Esophagus muscularis mucosa (tissue), 4 donors: ENCODE data around the gene CFAP74. TPM values are rescaled to one million over a fixed set of nuclear protein-coding genes. Genes with fewer than 3 reads are reported as not detected.

Experiments
- DNase-seq: peaks from one replicate; pipeline ENCODE4 v3.0.0-alpha.2; 2017; ENCODE audit errors: extremely low spot score
- H3K27ac ChIP-seq, 4 donors: fragments of 200-600 bp; sonication (generic); replicated peaks in 1 of 4; 1 replicate in 3 of 4; 2 replicates in 1 of 4; pipeline ENCODE4 v1.5.1; 2016 to 2019; ENCODE audit warnings: mild to moderate bottlenecking in 1 of 4
- H3K27me3 ChIP-seq, 4 donors: fragments of 200-600 bp; sonication (generic); one replicate each; pipeline versions ENCODE4 v1.5.1 to v1.6.0; 2016 to 2019
- H3K36me3 ChIP-seq, 4 donors: fragments of 200-600 bp; sonication (generic); one replicate each; pipeline ENCODE4 v1.5.1; 2016 to 2019
- H3K4me1 ChIP-seq, 4 donors: fragments of 200-600 bp; sonication (generic); one replicate each; pipeline ENCODE4 v1.5.1; 2016 to 2019
- H3K4me3 ChIP-seq, 4 donors: fragments of 200-600 bp; sonication (generic); 1 replicate in 2 of 4; 2 replicates in 2 of 4; pipeline ENCODE4 v1.5.1; 2016 to 2019; ENCODE audit warnings: mild to moderate bottlenecking in 4 of 4, moderate library complexity in 1 of 4
- H3K9me3 ChIP-seq, 4 donors: fragments of 200-600 bp; sonication (generic); 1 replicate in 3 of 4; 2 replicates in 1 of 4; pipeline ENCODE4 v1.5.1; 2016 to 2019
- CTCF ChIP-seq, 3 experiments: fragments of 200-600 bp in 2 of 3; fragments of 450-650 bp in 1 of 3; sonication (generic) in 2 of 3; IDR thresholded peaks; one replicate each; pipeline ENCODE4 v1.5.1; 2017 to 2019; ENCODE audit warnings: antibody characterized with exemption in 3 of 3, mild to moderate bottlenecking in 2 of 3, moderate library complexity in 1 of 3
- EP300 ChIP-seq: sonication (generic); formaldehyde crosslinking; IDR thresholded peaks from one replicate; pipeline ENCODE4 v1.6.1; 2017; ENCODE audit warnings: antibody characterized with exemption
- POLR2A ChIP-seq: fragments of 450-650 bp; IDR thresholded peaks from one replicate; pipeline ENCODE4 v1.6.1; 2017; ENCODE audit warnings: antibody characterized with exemption, moderate library complexity, mild to moderate bottlenecking, low read depth
- POLR2AphosphoS5 ChIP-seq, 2 donors: sonication (generic); formaldehyde crosslinking; IDR thresholded peaks; one replicate each; pipeline ENCODE4 v1.6.1; 2017; ENCODE audit warnings: antibody characterized with exemption in 2 of 2
- WGBS: methylation state at CpG from one replicate; pipeline ENCODE4 v1.1.5; 2018; 5-methylcytosine and 5-hydroxymethylcytosine counted together
- intact Hi-C: fragments of 100-400 bp; cut with DNase I; formaldehyde crosslinking; loops from one replicate; pipeline ENCODE4 v1.15.1; 2023
- total RNA-seq, 4 donors: library from RNA; depleted of rRNA; stranded (reverse); fragments of >200 nt; gene quantifications; one replicate each; pipeline versions ENCODE4 v1.1.0 to v1.2.1, GENCODE V29; 2016

CFAP74 gene
- total RNA-seq, 4 donors from 2014 or later: not detected

GRCh38 chr1:1956586-1957532 is 46.7 kb downstream of the CFAP74 start:
- TF ChIP-seq POLR2AphosphoS5 (IDR thresholded peaks at IDR 0.05) (no peak), POLR2A (no peak), EP300 (no peak), CTCF (IDR thresholded peaks at IDR 0.05) (no peak)
- Histone ChIP-seq H3K36me3 (no peaks in the 10 kb centered on the region), H3K4me1 (peaks cover 0 to 15% (median 9%) of the 10 kb centered on the region in 4 donors), H3K9me3 (no peaks in the 10 kb centered on the region), H3K27me3 (peaks cover 0 to 72% (median 13%) of the 10 kb centered on the region in 4 donors), H3K27ac (no peak overlapping the region), H3K4me3 (no peak overlapping the region)
- DNase-seq: no peak
- 95% methylated on average over 22 of the region's 38 CpGs for WGBS
- intact Hi-C loops: loop anchor here (5.0 kb wide), 1 partner anchor 90 kb away; no protein-coding TSS in a partner anchor

- intact Hi-C loops: loop anchor here (5.0 kb wide), 1 partner anchor 91 kb away; no protein-coding TSS in a partner anchor
- Histone ChIP-seq H3K27ac (no peak overlapping the region), H3K4me1 (peaks cover 0 to 15% (median 9%) of the 10 kb centered on the region in 4 donors), H3K4me3 (no peak overlapping the region), H3K36me3 (no peaks in the 10 kb centered on the region), H3K9me3 (no peaks in the 10 kb centered on the region), H3K27me3 (peaks cover 0 to 68% (median 13%) of the 10 kb centered on the region in 4 donors)
- DNase-seq: no peak
- TF ChIP-seq POLR2AphosphoS5 (IDR thresholded peaks at IDR 0.05): no peak
- TF ChIP-seq EP300: no peak
- no peak for TF ChIP-seq POLR2A
- WGBS: 78% methylated on average over 5 of the region's 7 CpGs
These were observed 47.5 kb downstream of the CFAP74 start for GRCh38 chr1:1956101-1956500.

GRCh38 chr1:1955621-1956094 is 47.9 kb downstream of the CFAP74 start:
- H3K27me3 ChIP-seq: peaks cover 0 to 63% (median 13%) of the 10 kb centered on the region in 4 donors
- no peaks in the 10 kb centered on the region for H3K9me3 ChIP-seq
- peaks cover 0 to 13% (median 9%) of the 10 kb centered on the region in 4 donors for H3K4me1 ChIP-seq
- no peak for DNase-seq
- WGBS: 70% methylated on average over 8 of the region's 14 CpGs
- H3K4me3 ChIP-seq: no peak overlapping the region
- no peaks in the 10 kb centered on the region for H3K36me3 ChIP-seq
- no peak overlapping the region for H3K27ac ChIP-seq
- TF ChIP-seq POLR2A (no peak), CTCF (IDR thresholded peaks at IDR 0.05) (no peak), POLR2AphosphoS5 (IDR thresholded peaks at IDR 0.05) (no peak), EP300 (no peak)
- intact Hi-C loops: loop anchor here (5.0 kb wide), 1 partner anchor 92 kb away; no protein-coding TSS in a partner anchor

GRCh38 chr1:1954831-1955441 is 48.6 kb downstream of the CFAP74 start:
- Histone ChIP-seq H3K4me3 (no peak overlapping the region), H3K4me1 (peaks cover 0 to 6% (median 6%) of the 10 kb centered on the region in 4 donors), H3K27me3 (peaks cover 0 to 59% (median 9%) of the 10 kb centered on the region in 4 donors), H3K9me3 (no peaks in the 10 kb centered on the region), H3K36me3 (no peaks in the 10 kb centered on the region), H3K27ac (no peak overlapping the region)
- WGBS: 90% methylated on average over 41 of the region's 46 CpGs
- intact Hi-C loops: loop anchor here (5.0 kb wide), 1 partner anchor 92 kb away; no protein-coding TSS in a partner anchor
- no peak for TF ChIP-seq CTCF (IDR thresholded peaks at IDR 0.05)
- no peak for TF ChIP-seq EP300
- TF ChIP-seq POLR2AphosphoS5 (IDR thresholded peaks at IDR 0.05): no peak
- TF ChIP-seq POLR2A: no peak
- DNase-seq: no peak
